ENCODE results near the gene CAV3.

- TF ChIP-seq POU2F2 (IDR thresholded peaks at IDR 0.05; ENCODE audit: low read depth, low read length) (no peak), POLR2A (IDR thresholded peaks at IDR 0.05; ENCODE audit: low read depth, low read length) (no peak), POLR2AphosphoS5 (IDR thresholded peaks at IDR 0.05; ENCODE audit: low read depth, low read length) (no peak), TAF1 (IDR thresholded peaks at IDR 0.05; ENCODE audit: low read depth, low read length) (no peak)
These were observed 9.5 kb downstream of the CAV3 start for GRCh38 chr3:8743021-8743601.
